Measurements from ENCODE around the gene RAB8B. TPM values are rescaled to one million over a fixed set of nuclear protein-coding genes. Genes with fewer than 3 reads are reported as not detected.

The RAB8B gene
- total and polyA plus RNA-seq, 4 donors = 3.8 to 26.5 (median 7.6) TPM

GRCh38 chr15:63211549-63211948, 22.1 kb downstream of the RAB8B start:
- H3K27me3 ChIP-seq (ENCODE audit: control insufficient read depth in 4 of 4, insufficient read depth in 4 of 4, low read length in 3 of 4) = no peaks in the 10 kb centered on the region
- peaks cover 0 to 3% (median 2%) of the 10 kb centered on the region in 4 donors for H3K4me1 ChIP-seq (ENCODE audit: control insufficient read depth in 4 of 4, insufficient read depth in 4 of 4, low read length in 3 of 4)
- H3K27ac ChIP-seq (ENCODE audit: low read depth in 1 of 2, low read length in 2 of 2) = peak overlapping the region; percentile 56 to 72
- H3K36me3 ChIP-seq (ENCODE audit: control insufficient read depth in 4 of 4, insufficient read depth in 3 of 4, low read depth in 1 of 4, low read length in 3 of 4) = no peaks in the 10 kb centered on the region
- no peaks in the 10 kb centered on the region for H3K9me3 ChIP-seq (ENCODE audit: control insufficient read depth in 4 of 4, low read length in 3 of 4)
- TF ChIP-seq, protein P1, sequence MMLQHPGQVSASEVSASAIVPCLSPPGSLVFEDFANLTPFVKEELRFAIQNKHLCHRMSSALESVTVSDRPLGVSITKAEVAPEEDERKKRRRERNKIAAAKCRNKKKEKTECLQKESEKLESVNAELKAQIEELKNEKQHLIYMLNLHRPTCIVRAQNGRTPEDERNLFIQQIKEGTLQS (IDR thresholded peaks at IDR 0.05) = no peak
- no peak for TF ChIP-seq FOXA2 (IDR thresholded peaks at IDR 0.05)
- no peak for TF ChIP-seq HNF4A (conservative IDR thresholded peaks at IDR 0.05)
- TF ChIP-seq, protein P2, sequence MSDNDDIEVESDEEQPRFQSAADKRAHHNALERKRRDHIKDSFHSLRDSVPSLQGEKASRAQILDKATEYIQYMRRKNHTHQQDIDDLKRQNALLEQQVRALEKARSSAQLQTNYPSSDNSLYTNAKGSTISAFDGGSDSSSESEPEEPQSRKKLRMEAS (IDR thresholded peaks at IDR 0.05) = no peak
- no peak overlapping the region for H3K9ac ChIP-seq (ENCODE audit: low read depth in 1 of 2, low read length in 2 of 2)
- DNase-seq (ENCODE audit: low spot score) = no peak
- H3K4me3 ChIP-seq (ENCODE audit: low read depth in 1 of 3, low read length in 3 of 3) = no peak overlapping the region
- WGBS = 96% methylated on average over 2 of the region's 2 CpGs

DNA sequence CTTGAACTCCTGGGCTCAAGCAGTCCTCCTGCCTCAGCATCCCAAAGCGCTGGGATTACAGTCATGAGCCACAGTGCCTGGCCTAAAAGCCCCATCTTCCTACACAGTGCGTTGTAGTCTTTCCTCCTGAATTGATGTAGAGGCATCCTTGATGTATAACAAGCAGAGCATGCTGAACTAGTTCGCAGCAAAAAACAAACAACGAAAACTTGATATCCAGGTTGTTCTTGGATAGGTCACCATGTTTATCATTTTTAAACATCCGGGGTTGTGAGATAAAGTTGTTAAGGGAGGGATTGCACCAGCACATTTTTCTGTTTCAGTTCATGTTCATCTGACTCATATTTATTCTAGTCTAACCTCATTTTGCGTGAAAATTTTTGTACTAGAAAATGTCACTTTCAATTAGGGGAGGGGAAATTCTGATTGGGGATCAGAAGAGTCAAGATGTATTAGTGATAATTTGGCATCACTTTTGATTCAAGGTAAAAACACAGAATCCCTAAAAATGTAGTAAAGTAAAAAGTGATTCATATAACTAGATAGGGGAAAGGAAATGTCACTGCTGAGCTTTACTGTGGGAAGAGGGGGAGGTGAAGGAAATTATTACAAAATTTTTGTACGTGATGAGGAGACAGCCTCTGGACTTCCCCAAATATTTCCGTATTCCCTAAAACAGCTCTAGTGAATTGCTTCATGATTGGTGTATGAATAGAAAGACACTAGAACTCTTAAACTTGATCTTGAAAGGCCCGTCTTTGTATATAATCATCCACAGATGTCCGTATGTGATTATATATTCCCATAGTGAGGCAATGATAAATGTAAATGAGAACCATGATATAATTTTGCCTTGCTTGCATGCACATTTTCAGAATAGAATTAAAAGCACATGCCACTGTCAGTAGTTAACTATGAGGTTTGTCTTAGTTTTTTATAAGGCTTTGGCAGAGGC, 22.9 kb downstream of the RAB8B start:
- H3K9ac ChIP-seq (ENCODE audit: low read depth in 1 of 2, low read length in 2 of 2) = no peak overlapping the region
- H3K36me3 ChIP-seq (ENCODE audit: control insufficient read depth in 4 of 4, insufficient read depth in 3 of 4, low read depth in 1 of 4, low read length in 3 of 4) = no peaks in the 10 kb centered on the region
- H3K4me3 ChIP-seq (ENCODE audit: low read depth in 1 of 3, low read length in 3 of 3) = no peak overlapping the region
- 67% methylated on average over 10 of the region's 10 CpGs for WGBS
- peaks cover 0 to 3% (median 2%) of the 10 kb centered on the region in 4 donors for H3K4me1 ChIP-seq (ENCODE audit: control insufficient read depth in 4 of 4, insufficient read depth in 4 of 4, low read length in 3 of 4)
- no peak for TF ChIP-seq CTCF (IDR thresholded peaks at IDR 0.05; ENCODE audit: low read depth, low read length, missing input control)
- TF ChIP-seq, protein P2 (IDR thresholded peaks at IDR 0.05) = peak; percentile 62
- peak in 1 of 2 donors; percentile 22 for TF ChIP-seq JUND (IDR thresholded peaks at IDR 0.05)
- no peaks in the 10 kb centered on the region for H3K27me3 ChIP-seq (ENCODE audit: control insufficient read depth in 4 of 4, insufficient read depth in 4 of 4, low read length in 3 of 4)
- H3K9me3 ChIP-seq (ENCODE audit: control insufficient read depth in 4 of 4, low read length in 3 of 4) = no peaks in the 10 kb centered on the region
- peak overlapping the region; percentile 56 to 72 for H3K27ac ChIP-seq (ENCODE audit: low read depth in 1 of 2, low read length in 2 of 2)
- no peak for DNase-seq (ENCODE audit: low spot score)

DNA sequence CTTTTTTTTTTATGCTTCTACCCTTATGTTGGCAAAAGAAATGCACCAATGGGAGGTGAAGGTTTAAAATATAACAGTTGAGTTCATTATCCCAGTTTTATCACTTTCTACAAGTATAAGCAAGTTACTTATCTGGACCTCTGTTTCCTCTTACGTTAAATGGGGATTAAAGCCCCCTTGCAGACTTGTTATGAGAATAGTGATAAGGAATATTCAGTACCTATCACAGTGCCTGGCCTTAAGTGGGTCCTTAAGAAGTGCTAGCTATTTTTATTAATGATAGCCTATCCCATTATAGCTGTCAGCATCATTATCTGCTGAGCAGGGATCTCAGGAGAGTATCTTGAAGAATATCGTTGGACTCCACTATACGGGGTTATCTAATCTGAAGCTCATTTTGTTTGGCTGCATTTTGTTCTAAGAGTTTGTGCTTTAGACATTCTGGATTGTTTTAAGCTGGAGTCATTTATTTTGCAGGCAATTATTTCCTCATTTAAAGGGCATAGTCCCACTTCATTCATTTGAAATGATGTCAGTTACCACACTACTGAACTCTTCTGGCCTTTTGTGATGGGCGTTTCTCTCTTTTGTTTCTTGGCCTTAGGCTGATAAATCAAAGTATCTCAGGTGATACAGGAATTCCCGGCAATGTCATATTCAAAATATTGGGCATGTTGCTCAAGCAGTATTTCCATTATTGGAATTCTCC, 28.8 kb downstream of the RAB8B start:
- Histone ChIP-seq H3K27me3 (ENCODE audit: control insufficient read depth in 4 of 4, insufficient read depth in 4 of 4, low read length in 3 of 4) (no peaks in the 10 kb centered on the region), H3K9ac (ENCODE audit: low read depth in 1 of 2, low read length in 2 of 2) (peak overlapping the region in 1 of 2 donors; percentile 38), H3K4me3 (ENCODE audit: low read depth in 1 of 3, low read length in 3 of 3) (no peak overlapping the region), H3K4me1 (ENCODE audit: control insufficient read depth in 4 of 4, insufficient read depth in 4 of 4, low read length in 3 of 4) (peaks cover 0 to 10% (median 6%) of the 10 kb centered on the region in 4 donors), H3K27ac (ENCODE audit: low read depth in 1 of 2, low read length in 2 of 2) (peak overlapping the region in 1 of 2 donors; percentile 54), H3K36me3 (ENCODE audit: control insufficient read depth in 4 of 4, insufficient read depth in 3 of 4, low read depth in 1 of 4, low read length in 3 of 4) (no peaks in the 10 kb centered on the region), H3K9me3 (ENCODE audit: control insufficient read depth in 4 of 4, low read length in 3 of 4) (no peaks in the 10 kb centered on the region)
- 55% methylated on average over 5 of the region's 5 CpGs for WGBS
- DNase-seq (ENCODE audit: low spot score) = no peak
- TF ChIP-seq, protein P2 (IDR thresholded peaks at IDR 0.05) = no peak
- TF ChIP-seq CTCF (IDR thresholded peaks at IDR 0.05; ENCODE audit: low read depth, low read length, missing input control) = no peak
- peak; percentile 32 to 75 for TF ChIP-seq JUND (IDR thresholded peaks at IDR 0.05)
- TF ChIP-seq, protein P1 (IDR thresholded peaks at IDR 0.05) = no peak
- no peak for TF ChIP-seq GABPA (IDR thresholded peaks at IDR 0.05 in 1 of 2, conservative IDR thresholded peaks at IDR 0.05 in 1 of 2)
- no peak for TF ChIP-seq YY1 (IDR thresholded peaks at IDR 0.05)
- peak; percentile 35 for TF ChIP-seq HNF4G (IDR thresholded peaks at IDR 0.05)
- TF ChIP-seq HNF4A (conservative IDR thresholded peaks at IDR 0.05) = peak; percentile 73 to 76
- TF ChIP-seq, protein P3, sequence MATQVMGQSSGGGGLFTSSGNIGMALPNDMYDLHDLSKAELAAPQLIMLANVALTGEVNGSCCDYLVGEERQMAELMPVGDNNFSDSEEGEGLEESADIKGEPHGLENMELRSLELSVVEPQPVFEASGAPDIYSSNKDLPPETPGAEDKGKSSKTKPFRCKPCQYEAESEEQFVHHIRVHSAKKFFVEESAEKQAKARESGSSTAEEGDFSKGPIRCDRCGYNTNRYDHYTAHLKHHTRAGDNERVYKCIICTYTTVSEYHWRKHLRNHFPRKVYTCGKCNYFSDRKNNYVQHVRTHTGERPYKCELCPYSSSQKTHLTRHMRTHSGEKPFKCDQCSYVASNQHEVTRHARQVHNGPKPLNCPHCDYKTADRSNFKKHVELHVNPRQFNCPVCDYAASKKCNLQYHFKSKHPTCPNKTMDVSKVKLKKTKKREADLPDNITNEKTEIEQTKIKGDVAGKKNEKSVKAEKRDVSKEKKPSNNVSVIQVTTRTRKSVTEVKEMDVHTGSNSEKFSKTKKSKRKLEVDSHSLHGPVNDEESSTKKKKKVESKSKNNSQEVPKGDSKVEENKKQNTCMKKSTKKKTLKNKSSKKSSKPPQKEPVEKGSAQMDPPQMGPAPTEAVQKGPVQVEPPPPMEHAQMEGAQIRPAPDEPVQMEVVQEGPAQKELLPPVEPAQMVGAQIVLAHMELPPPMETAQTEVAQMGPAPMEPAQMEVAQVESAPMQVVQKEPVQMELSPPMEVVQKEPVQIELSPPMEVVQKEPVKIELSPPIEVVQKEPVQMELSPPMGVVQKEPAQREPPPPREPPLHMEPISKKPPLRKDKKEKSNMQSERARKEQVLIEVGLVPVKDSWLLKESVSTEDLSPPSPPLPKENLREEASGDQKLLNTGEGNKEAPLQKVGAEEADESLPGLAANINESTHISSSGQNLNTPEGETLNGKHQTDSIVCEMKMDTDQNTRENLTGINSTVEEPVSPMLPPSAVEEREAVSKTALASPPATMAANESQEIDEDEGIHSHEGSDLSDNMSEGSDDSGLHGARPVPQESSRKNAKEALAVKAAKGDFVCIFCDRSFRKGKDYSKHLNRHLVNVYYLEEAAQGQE (IDR thresholded peaks at IDR 0.05) = no peak
- no peak for TF ChIP-seq FOXA1 (IDR thresholded peaks at IDR 0.05)
- TF ChIP-seq EGR1 (IDR thresholded peaks at IDR 0.05; ENCODE audit: low read depth in 2 of 2) = no peak
- peak; percentile 22 for TF ChIP-seq NR2F2 (IDR thresholded peaks at IDR 0.05)
- peak; percentile 36 for TF ChIP-seq SP1 (IDR thresholded peaks at IDR 0.05)
